ENCODE results near the gene UBE2E3.

Gene UBE2E3

DNA sequence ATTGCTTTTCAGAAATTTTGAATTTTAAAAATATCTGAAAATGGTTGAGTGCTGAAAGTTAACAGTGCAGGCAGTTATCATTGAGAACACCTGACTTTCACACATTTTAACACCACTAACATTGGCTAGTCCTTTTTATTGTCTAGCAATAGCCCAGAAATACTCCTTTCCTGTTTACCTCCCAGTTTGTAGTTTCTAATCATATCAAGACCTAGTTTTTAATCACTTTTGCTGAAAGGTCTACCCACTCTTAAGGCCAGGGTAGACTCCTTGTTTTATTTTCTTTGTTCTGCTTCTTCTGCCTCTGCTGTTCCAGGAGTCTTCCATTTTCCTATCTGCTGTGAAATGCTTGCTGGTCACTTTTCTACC, 72.1 kb downstream of the UBE2E3 start:
- no peak overlapping the region for H3K4me3 ChIP-seq (ENCODE audit: control insufficient read depth, low read depth, low read length)
- no peak for DNase-seq (ENCODE audit: low read depth)
- TF ChIP-seq, protein P1, sequence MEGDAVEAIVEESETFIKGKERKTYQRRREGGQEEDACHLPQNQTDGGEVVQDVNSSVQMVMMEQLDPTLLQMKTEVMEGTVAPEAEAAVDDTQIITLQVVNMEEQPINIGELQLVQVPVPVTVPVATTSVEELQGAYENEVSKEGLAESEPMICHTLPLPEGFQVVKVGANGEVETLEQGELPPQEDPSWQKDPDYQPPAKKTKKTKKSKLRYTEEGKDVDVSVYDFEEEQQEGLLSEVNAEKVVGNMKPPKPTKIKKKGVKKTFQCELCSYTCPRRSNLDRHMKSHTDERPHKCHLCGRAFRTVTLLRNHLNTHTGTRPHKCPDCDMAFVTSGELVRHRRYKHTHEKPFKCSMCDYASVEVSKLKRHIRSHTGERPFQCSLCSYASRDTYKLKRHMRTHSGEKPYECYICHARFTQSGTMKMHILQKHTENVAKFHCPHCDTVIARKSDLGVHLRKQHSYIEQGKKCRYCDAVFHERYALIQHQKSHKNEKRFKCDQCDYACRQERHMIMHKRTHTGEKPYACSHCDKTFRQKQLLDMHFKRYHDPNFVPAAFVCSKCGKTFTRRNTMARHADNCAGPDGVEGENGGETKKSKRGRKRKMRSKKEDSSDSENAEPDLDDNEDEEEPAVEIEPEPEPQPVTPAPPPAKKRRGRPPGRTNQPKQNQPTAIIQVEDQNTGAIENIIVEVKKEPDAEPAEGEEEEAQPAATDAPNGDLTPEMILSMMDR (IDR thresholded peaks at IDR 0.05; ENCODE audit: control insufficient read depth, insufficient read depth, low read depth, low read length, missing control alignments): no peak

DNA sequence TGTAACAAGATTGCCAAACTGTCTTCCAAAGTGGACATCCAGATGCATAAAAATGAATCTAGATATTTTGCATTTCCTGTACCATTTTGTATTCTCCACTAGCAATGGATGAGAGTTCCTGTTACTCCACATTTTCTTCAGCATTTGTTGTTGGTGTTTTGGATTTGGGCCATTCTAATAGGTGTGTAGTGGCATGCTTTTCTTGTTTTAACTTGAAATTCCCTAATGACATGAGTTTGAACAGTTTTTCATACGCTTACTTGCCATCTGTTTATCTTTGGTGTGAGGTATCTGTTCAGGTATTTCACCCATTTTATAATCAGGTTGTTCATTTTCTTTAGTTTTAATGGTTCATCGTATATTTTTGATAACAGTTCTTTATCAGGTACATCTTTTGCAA, 73.9 kb downstream of the UBE2E3 start:
- TF ChIP-seq, protein P1 (IDR thresholded peaks at IDR 0.05; ENCODE audit: control insufficient read depth, insufficient read depth, low read depth, low read length, missing control alignments): no peak
- no peak overlapping the region for H3K4me3 ChIP-seq (ENCODE audit: control insufficient read depth, low read depth, low read length)
- no peak for DNase-seq (ENCODE audit: low read depth)

DNA sequence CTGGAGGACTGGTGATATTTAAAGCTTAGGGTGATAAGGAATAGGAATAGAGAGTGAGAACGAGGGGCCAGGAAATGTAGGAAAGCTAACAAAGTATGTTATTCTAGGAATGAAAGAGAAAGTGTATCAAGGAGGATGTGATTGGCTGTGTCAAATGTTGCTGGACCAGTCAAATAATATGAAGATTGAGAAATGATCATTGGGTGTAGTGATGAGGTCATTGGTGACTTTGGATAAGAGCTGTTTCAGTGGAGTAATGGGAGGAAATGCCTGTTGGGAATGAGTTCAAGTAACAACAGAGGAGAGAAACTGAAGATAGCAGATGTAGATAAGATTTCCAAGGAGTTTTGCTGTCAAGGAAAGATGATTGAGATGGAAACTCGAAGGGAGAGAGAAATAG, 74.4 kb downstream of the UBE2E3 start:
- TF ChIP-seq, protein P1 (IDR thresholded peaks at IDR 0.05; ENCODE audit: control insufficient read depth, insufficient read depth, low read depth, low read length, missing control alignments): no peak
- DNase-seq (ENCODE audit: low read depth): no peak
- no peak overlapping the region for H3K4me3 ChIP-seq (ENCODE audit: control insufficient read depth, low read depth, low read length)

DNA sequence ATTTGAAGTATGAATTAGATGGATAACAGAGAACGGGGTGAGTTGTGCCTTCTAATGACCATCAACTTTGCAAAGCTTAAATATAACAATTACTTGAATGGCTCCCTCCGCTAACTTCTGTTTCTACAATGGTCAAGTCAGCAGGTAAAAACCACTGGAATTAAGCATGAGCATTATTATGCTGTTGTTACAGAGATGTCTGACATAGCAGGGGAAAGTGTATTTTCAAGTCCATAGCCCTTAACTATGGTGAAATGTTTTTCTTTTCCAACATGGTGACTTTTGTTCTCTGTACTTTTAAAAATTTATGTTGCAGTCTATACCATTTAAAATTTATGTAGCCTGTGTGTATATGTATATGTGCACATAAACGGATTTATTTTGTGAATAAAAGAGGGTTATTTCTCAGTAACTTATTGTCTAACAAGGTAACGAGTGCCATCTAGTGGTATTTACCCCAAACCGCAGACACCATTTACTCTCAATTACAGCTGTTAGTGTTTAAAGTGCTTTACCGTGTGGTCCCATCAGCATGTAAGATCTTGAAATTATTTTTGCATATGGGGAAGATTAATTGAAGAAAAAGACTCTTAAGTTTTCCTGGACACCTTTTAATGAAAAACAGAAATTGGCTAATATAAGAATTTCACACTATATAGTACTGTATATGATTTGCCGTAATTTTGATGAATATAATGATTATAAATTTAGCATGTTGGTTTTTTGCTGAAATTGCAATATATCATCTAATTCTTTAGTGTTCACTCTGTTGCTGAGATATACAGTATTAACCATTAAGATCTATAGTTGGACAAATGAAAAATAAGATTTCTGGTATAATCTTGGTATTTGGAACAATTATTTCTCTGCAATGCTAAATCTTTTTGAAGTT, 78.2 kb downstream of the UBE2E3 start:
- TF ChIP-seq, protein P1 (IDR thresholded peaks at IDR 0.05; ENCODE audit: control insufficient read depth, insufficient read depth, low read depth, low read length, missing control alignments): peak; percentile 53
- DNase-seq (ENCODE audit: low read depth): no peak
- H3K4me3 ChIP-seq (ENCODE audit: control insufficient read depth, low read depth, low read length): no peak overlapping the region

DNA sequence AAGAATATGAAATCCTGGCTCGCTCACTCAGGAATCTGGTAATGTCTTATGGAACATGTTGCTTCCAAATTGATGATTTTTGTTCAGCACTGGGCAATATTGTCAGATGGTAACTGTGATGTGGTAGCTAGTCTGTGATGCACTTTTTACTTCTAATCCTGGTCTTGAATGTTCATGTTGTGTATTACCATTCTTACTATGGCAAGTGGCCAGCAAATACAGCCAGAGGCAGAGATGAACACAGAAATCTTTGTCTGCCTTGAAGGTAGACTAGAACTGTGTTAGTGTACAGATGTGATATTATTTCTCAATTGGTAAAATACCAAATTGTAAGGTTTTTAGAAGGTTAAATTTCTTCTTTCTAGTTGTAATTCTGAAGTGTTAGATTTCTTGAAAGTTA, 83.3 kb downstream of the UBE2E3 start:
- no peak overlapping the region for H3K4me3 ChIP-seq (ENCODE audit: control insufficient read depth, low read depth, low read length)
- no peak for DNase-seq (ENCODE audit: low read depth)

DNA sequence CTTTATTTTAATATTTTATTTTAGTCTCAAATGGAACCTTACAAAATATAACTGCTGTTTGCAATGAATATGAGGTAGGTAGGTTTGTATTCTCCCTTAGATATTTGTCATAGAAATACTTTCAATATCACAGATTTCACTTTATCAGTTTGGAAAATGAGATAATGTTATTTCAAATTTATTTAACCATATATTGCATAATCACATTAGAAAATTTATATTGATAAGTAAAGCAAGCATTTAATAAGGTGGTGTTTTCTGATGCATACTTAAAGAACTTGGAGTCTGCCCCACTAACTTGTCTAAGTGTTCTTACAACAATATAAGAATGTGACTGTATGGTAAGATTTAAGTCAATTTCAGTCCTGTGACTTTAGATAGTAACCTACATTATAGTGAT, 85.1 kb downstream of the UBE2E3 start:
- no peak for DNase-seq (ENCODE audit: low read depth)
- TF ChIP-seq, protein P1 (IDR thresholded peaks at IDR 0.05; ENCODE audit: control insufficient read depth, insufficient read depth, low read depth, low read length, missing control alignments): no peak
- no peak overlapping the region for H3K4me3 ChIP-seq (ENCODE audit: control insufficient read depth, low read depth, low read length)

More for the DNA sequence above, 83.3 kb downstream of the UBE2E3 start:
- TF ChIP-seq, protein P1 (IDR thresholded peaks at IDR 0.05; ENCODE audit: control insufficient read depth, insufficient read depth, low read depth, low read length, missing control alignments): no peak

Measured in AG09309 (cell line).